ENCODE measurements around the gene TNFAIP3.

DNA sequence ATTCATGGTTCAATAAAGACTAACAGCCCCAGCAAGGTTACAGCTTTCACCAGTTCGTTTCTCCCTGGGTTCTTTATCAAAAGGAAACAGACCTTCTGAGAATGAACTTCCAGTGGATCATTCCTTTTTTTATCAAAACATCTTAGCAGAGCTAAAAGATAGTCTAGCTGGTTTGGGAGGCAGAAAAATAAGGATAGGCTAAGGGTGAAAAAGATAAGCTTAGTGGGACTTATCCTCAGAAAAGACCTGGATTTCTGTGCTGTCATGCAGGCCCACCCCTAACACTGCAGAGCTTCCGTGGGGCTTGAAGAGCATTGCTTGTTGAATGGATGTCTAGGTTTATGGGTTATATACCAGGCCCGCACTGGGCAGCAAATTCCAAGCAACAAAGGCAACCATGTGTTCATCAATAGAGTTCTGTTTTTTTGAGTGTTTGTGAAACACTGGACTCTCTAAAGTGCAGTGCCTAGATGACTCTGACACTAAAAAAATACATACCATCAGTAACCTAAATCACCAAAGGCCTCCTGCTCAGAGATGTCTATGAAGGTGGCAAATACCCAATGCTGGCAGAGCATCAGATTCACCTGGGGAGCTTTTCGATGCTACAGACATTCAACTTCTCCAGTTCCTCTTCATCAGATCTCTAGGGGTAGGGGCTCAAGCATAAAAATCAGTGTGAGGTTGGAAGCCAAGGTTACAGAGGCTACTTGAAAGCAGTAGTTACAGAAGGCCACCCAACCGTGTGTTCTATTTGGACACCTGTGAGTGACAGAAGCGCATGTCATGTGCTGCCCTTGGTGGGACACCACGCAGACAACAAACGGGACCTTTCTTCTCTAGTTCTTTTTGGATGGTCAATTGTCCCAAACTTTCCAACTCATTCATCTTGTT is 53.0 kb downstream of the TNFAIP3 start:
- TF ChIP-seq POLR2A (IDR thresholded peaks at IDR 0.05) (no peak), EP300 (IDR thresholded peaks at IDR 0.05) (no peak)
